Testis (tissue), 3 donors: ENCODE results near the gene IL3. TPM values are rescaled to one million over a fixed set of nuclear protein-coding genes. Genes with fewer than 3 reads are reported as not detected.

Experiments used
- DNase-seq: peaks from one replicate; pipeline ENCODE4 v3.0.0-alpha.2; 2019
- H3K27ac ChIP-seq, 2 donors: fragments of 200-600 bp; sonication (generic); one replicate each; pipeline ENCODE4 v1.5.1; 2019
- H3K27me3 ChIP-seq: fragments of 200-600 bp; sonication (generic); one replicate; pipeline ENCODE4 v1.5.1; 2019
- H3K36me3 ChIP-seq: fragments of 200-600 bp; sonication (generic); one replicate; pipeline ENCODE4 v1.5.1; 2017; ENCODE audit warnings: low read depth; ENCODE audit errors: missing control alignments
- H3K4me1 ChIP-seq: fragments of 200-600 bp; sonication (generic); one replicate; pipeline ENCODE4 v1.5.1; 2019
- H3K4me3 ChIP-seq, 2 donors: fragments of 200-600 bp; sonication (generic); one replicate each; pipeline ENCODE4 v1.5.1; 2017 to 2019
- H3K9me3 ChIP-seq: fragments of 200-600 bp; sonication (generic); one replicate; pipeline ENCODE4 v1.5.1; 2017
- CTCF ChIP-seq, 3 experiments: fragments of 450-650 bp in 2 of 3; fragments of 200-600 bp in 1 of 3; sonication (generic) in 1 of 3; IDR thresholded peaks; one replicate each; pipeline ENCODE4 v1.5.1; 2016 to 2019; ENCODE audit warnings: antibody characterized with exemption in 3 of 3, mild to moderate bottlenecking in 2 of 3, moderate library complexity in 1 of 3
- POLR2A ChIP-seq: fragments of 450-650 bp; IDR thresholded peaks from one replicate; pipeline ENCODE4 v1.6.1; 2017; ENCODE audit warnings: antibody characterized with exemption, mild to moderate bottlenecking, moderate library complexity
- WGBS, 2 donors: methylation state at CpG; one replicate each; pipeline ENCODE4 v1.1.5; 2018; 5-methylcytosine and 5-hydroxymethylcytosine counted together
- intact Hi-C: fragments of 100-400 bp; cut with DNase I; formaldehyde crosslinking; loops from one replicate; pipeline ENCODE4 v1.15.1; 2023; ENCODE audit warnings: low total_unique reads
- polyA plus RNA-seq: library from polyadenylated mRNA; stranded (reverse); fragments of 350-450 nt; fragmentation: Illumina TruSeq; extraction: RNeasy Lipid Tissue Mini Kit (QIAGEN cat#74804); gene quantifications from one replicate; pipeline ENCODE4 v1.2.3, GENCODE V29; 2014; ENCODE audit warnings: low read depth, low replicate concordance; ENCODE audit not compliant: insufficient read depth
- total RNA-seq, 2 donors: library from RNA; depleted of rRNA; stranded (reverse); fragments of >200 nt; gene quantifications; one replicate each; pipeline ENCODE4 v1.2.3, GENCODE V29; 2016

Gene IL3
- total and polyA plus RNA-seq, 3 donors from 2014 or later: 0.39 TPM; not detected in 2

- H3K27me3 ChIP-seq: no peaks in the 10 kb centered on the region
- no peak overlapping the region for H3K4me3 ChIP-seq
- H3K36me3 ChIP-seq: no peaks in the 10 kb centered on the region
- H3K27ac ChIP-seq: no peak overlapping the region
- peaks cover 7% of the 10 kb centered on the region for H3K4me1 ChIP-seq
- WGBS, 2 donors: 80 to 85% methylated on average over 5 of the region's 5 CpGs
- intact Hi-C loops: no loop called here
- no peaks in the 10 kb centered on the region for H3K9me3 ChIP-seq
- no peak for TF ChIP-seq POLR2A
- no peak for TF ChIP-seq CTCF (IDR thresholded peaks at IDR 0.05)
- DNase-seq: no peak
These were observed 38.8 kb downstream of the IL3 start for GRCh38 chr5:132099076-132099748.

- no peak for DNase-seq
- Histone ChIP-seq H3K4me3 (no peak overlapping the region), H3K27me3 (no peaks in the 10 kb centered on the region), H3K9me3 (no peaks in the 10 kb centered on the region), H3K4me1 (peaks cover 7% of the 10 kb centered on the region), H3K27ac (no peak overlapping the region), H3K36me3 (no peaks in the 10 kb centered on the region)
- intact Hi-C loops: no loop called here
- WGBS, 2 donors: 88 to 94% methylated on average over 3 of the region's 3 CpGs
- no peak for TF ChIP-seq POLR2A
- no peak for TF ChIP-seq CTCF (IDR thresholded peaks at IDR 0.05)
These were observed 39.5 kb downstream of the IL3 start for GRCh38 chr5:132099905-132100304.

GRCh38 chr5:132100672-132101261, 40.3 kb downstream of the IL3 start:
- Histone ChIP-seq H3K27ac (no peak overlapping the region), H3K36me3 (no peaks in the 10 kb centered on the region), H3K4me3 (no peak overlapping the region), H3K4me1 (peaks cover 7% of the 10 kb centered on the region), H3K9me3 (no peaks in the 10 kb centered on the region), H3K27me3 (no peaks in the 10 kb centered on the region)
- intact Hi-C loops: no loop called here
- no peak for DNase-seq
- WGBS, 2 donors: 86 to 90% methylated on average over 8 of the region's 8 CpGs
- TF ChIP-seq POLR2A (no peak), CTCF (IDR thresholded peaks at IDR 0.05) (no peak)

GRCh38 chr5:132101385-132101880, 41.0 kb downstream of the IL3 start:
- no peak for DNase-seq
- no peaks in the 10 kb centered on the region for H3K27me3 ChIP-seq
- H3K4me1 ChIP-seq: peaks cover 7% of the 10 kb centered on the region
- intact Hi-C loops: no loop called here
- H3K36me3 ChIP-seq: no peaks in the 10 kb centered on the region
- no peak overlapping the region for H3K27ac ChIP-seq
- TF ChIP-seq POLR2A (no peak), CTCF (IDR thresholded peaks at IDR 0.05) (no peak)
- no peak overlapping the region for H3K4me3 ChIP-seq
- H3K9me3 ChIP-seq: no peaks in the 10 kb centered on the region
- 92 to 94% methylated on average over 6 of the region's 6 CpGs for WGBS, 2 donors
